Measurements from ENCODE around the gene ANKRD66.

The ANKRD66 gene

DNA sequence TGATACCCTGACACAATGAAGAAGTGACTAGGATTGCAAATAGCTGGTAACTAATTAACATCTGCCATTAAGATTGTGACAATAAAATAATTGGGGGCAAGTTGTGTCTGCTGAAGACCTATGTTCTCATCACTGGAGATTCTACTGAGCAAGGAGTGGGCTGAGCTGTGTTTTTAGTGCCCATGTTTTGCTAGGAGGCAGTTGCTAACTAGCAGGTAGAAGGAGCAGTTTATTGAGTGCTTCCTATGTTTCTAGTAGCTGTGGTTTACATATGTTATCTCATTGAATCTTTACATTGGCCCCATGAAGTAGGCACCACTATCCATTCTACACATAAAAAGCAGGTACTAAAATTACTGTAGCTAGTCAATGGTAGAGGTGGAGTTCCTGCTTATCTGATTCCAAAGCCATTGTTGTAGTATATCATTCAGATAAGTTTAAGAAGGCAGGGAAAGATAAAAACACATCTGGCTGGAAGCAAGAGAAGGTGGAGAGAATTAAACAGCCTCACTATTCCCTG is 43.7 kb downstream of the ANKRD66 start:
- no peaks in the 10 kb centered on the region for H3K9me3 ChIP-seq
- 0 out of 2 replicates have a peak, but pooled peaks cover 3% of the 10 kb centered on the region for H3K27me3 ChIP-seq
- H3K36me3 ChIP-seq: no peaks in the 10 kb centered on the region
- no peaks in the 10 kb centered on the region for H3K4me1 ChIP-seq
- TF ChIP-seq, protein P1, sequence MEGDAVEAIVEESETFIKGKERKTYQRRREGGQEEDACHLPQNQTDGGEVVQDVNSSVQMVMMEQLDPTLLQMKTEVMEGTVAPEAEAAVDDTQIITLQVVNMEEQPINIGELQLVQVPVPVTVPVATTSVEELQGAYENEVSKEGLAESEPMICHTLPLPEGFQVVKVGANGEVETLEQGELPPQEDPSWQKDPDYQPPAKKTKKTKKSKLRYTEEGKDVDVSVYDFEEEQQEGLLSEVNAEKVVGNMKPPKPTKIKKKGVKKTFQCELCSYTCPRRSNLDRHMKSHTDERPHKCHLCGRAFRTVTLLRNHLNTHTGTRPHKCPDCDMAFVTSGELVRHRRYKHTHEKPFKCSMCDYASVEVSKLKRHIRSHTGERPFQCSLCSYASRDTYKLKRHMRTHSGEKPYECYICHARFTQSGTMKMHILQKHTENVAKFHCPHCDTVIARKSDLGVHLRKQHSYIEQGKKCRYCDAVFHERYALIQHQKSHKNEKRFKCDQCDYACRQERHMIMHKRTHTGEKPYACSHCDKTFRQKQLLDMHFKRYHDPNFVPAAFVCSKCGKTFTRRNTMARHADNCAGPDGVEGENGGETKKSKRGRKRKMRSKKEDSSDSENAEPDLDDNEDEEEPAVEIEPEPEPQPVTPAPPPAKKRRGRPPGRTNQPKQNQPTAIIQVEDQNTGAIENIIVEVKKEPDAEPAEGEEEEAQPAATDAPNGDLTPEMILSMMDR (IDR thresholded peaks at IDR 0.05; ENCODE audit: low read depth, low read length): no peak
- DNase-seq: no peak
- no peak overlapping the region for H3K4me3 ChIP-seq (ENCODE audit: low read depth, low read length)

DNA sequence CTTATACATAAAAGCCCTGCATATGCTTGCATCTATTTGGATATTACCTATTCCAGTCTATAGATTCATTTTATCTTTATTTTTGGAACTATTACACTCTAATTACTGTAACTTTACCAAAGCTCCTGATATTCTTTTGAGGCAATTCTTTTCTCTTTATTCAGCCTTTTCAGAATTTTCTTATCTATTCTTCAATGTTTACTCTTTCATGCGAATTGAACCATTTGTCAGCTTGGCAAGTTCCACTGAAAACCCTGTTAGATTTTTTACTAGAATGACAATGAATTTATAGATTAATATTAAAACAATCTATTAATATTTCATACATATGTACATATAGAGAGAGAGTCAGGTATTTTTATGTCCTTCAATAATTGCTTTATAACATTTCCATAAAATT is 45.9 kb downstream of the ANKRD66 start:
- TF ChIP-seq, protein P1 (IDR thresholded peaks at IDR 0.05; ENCODE audit: low read depth, low read length): no peak
- no peaks in the 10 kb centered on the region for H3K4me1 ChIP-seq
- DNase-seq: no peak
- H3K4me3 ChIP-seq (ENCODE audit: low read depth, low read length): no peak overlapping the region
- H3K36me3 ChIP-seq: no peaks in the 10 kb centered on the region
- H3K9me3 ChIP-seq: no peaks in the 10 kb centered on the region
- H3K27me3 ChIP-seq: 0 out of 2 replicates have a peak, but pooled peaks cover 3% of the 10 kb centered on the region

DNA sequence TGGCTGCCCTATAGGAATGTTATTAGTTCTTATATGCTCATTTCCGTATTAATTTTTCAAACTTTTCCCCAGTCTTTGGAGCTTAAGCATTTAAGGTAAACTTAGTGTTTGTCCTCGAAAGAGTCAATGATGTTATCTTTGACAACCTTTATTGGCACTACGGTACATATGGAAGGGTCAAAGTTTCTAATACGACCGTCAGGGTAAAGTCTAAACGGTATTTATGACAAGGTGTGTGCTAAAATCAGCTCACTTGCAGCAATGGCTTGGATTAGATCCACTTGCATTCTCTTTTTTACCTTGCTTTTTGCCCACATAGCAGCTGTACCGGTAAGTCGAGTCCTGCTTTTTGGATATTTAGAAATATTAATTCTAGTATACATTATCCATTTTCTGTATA is 46.4 kb downstream of the ANKRD66 start, which contains the start of gene MEP1A:
Gene MEP1A, plus strand, starts transcription at position 252 of the 400 bp plus-strand sequence. Its CDS starts 10 bp downstream, at position 262.
- no peaks in the 10 kb centered on the region for H3K9me3 ChIP-seq
- no peaks in the 10 kb centered on the region for H3K36me3 ChIP-seq
- no peak for DNase-seq
- H3K27me3 ChIP-seq: 0 out of 2 replicates have a peak, but pooled peaks cover 3% of the 10 kb centered on the region
- no peak within 1 kb of the TSS for H3K4me3 ChIP-seq (ENCODE audit: low read depth, low read length)
- no peaks in the 10 kb centered on the region for H3K4me1 ChIP-seq
- TF ChIP-seq, protein P1 (IDR thresholded peaks at IDR 0.05; ENCODE audit: low read depth, low read length): no peak

DNA sequence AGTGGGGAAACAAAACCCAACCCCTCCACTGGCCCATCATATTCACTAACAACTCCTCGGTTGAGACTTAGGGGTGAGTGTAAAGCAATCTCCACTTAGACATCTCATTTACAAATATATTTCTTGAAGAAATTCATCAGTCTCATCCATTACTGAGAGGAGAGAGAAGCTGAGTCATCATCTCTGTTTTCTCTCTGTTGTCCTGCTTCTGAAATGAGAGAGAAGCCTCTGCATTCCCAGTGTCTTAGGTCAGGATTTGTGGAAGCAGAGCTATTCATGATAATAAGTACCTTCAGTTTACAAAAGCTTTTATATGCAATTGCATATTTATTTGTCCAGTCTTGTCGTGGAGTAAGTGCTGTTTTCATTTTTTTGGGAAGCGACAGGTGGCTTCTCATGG is 47.3 kb downstream of the ANKRD66 start:
- Histone ChIP-seq H3K27me3 (0 out of 2 replicates have a peak, but pooled peaks cover 3% of the 10 kb centered on the region), H3K4me1 (no peaks in the 10 kb centered on the region), H3K9me3 (no peaks in the 10 kb centered on the region), H3K4me3 (ENCODE audit: low read depth, low read length) (no peak overlapping the region), H3K36me3 (no peaks in the 10 kb centered on the region)
- no peak for DNase-seq
- TF ChIP-seq, protein P1 (IDR thresholded peaks at IDR 0.05; ENCODE audit: low read depth, low read length): no peak

DNA sequence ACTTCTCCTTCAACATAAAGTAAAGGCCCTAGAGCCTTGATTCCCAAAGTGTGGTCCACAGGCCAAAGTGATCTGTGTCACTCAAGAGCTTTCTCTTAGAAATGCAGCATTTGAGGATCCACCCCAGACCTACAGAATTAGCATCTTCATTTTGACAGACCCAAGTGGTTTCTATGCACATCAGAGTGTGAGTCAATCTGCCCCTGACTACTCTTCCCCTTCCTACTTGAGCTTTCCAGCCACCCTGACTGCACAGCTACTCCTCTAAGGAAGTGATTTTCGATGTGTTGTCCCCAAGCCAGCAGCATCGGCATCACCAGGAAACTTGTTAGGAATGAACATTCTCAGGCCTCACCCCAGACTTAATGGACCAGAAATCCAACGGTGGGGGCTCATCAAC is 49.1 kb downstream of the ANKRD66 start:
- Histone ChIP-seq H3K27me3 (0 out of 2 replicates have a peak, but pooled peaks cover 3% of the 10 kb centered on the region), H3K4me3 (ENCODE audit: low read depth, low read length) (no peak overlapping the region), H3K9me3 (no peaks in the 10 kb centered on the region), H3K4me1 (no peaks in the 10 kb centered on the region), H3K36me3 (no peaks in the 10 kb centered on the region)
- DNase-seq: no peak
- TF ChIP-seq, protein P1 (IDR thresholded peaks at IDR 0.05; ENCODE audit: low read depth, low read length): no peak

DNA sequence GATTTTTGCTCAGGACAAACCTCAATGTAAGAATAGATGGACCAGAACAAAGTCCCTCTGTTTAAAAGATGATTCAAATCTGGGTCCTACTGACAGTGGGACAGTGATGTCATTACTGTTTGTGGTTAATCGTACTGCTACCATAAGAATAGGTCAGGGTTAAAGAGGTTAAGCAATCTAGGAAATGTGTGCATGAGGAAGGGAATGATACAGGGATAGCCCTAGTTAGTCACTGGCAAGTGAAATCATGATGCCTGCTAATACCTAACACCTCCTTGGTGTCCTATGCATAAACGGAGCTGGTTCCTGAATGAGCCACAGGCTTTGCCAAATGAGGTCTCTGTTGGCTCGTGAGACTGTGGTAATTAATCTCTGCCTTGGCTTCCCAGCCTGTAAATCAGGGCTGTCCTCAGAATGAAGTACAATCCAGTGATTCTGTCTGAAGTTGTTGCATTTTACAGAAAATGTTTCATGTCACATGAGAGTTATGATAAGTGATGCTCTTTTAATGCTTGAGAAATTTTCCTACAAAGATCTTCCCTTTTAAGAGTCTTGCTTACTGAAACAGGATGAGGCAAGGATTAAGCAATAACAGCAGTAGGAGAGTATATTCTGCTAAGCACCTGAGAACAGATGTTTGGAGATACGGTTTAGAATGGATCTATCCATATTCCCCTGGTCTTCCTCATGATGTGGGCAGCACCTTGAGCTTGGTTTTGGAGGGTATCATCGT is 50.3 kb downstream of the ANKRD66 start:
- DNase-seq: no peak
- no peaks in the 10 kb centered on the region for H3K36me3 ChIP-seq
- no peaks in the 10 kb centered on the region for H3K4me1 ChIP-seq

More for the DNA sequence above, 50.3 kb downstream of the ANKRD66 start:
- Histone ChIP-seq H3K9me3 (no peaks in the 10 kb centered on the region), H3K27me3 (0 out of 2 replicates have a peak, but pooled peaks cover 3% of the 10 kb centered on the region), H3K4me3 (ENCODE audit: low read depth, low read length) (no peak overlapping the region)
- TF ChIP-seq, protein P1 (IDR thresholded peaks at IDR 0.05; ENCODE audit: low read depth, low read length): no peak

Measured in BE2C (cell line).